ENCODE data around the gene HPCAL4.

Gene HPCAL4

GRCh38 chr1:39649636-39650185, 41.5 kb downstream of the HPCAL4 start:
- no peak for DNase-seq (ENCODE audit: low read depth in 2 of 2)

GRCh38 chr1:39648496-39648895, 42.7 kb downstream of the HPCAL4 start:
- no peak for DNase-seq (ENCODE audit: low read depth in 2 of 2)

GRCh38 chr1:39647247-39647646, 44.0 kb downstream of the HPCAL4 start:
- DNase-seq (ENCODE audit: low read depth in 2 of 2) = no peak

GRCh38 chr1:39646232-39647081, 44.8 kb downstream of the HPCAL4 start:
- DNase-seq (ENCODE audit: low read depth in 2 of 2) = no peak

- no peak for DNase-seq (ENCODE audit: low read depth in 2 of 2)
These were observed 45.7 kb downstream of the HPCAL4 start for GRCh38 chr1:39645411-39646043.

GRCh38 chr1:39643705-39644104, 47.5 kb downstream of the HPCAL4 start:
- DNase-seq (ENCODE audit: low read depth in 2 of 2) = no peak

GRCh38 chr1:39642796-39643195, 48.4 kb downstream of the HPCAL4 start:
- DNase-seq (ENCODE audit: low read depth in 2 of 2) = no peak

GRCh38 chr1:39640861-39641260, 50.4 kb downstream of the HPCAL4 start:
- DNase-seq (ENCODE audit: low read depth in 2 of 2) = no peak

- peak; percentile 59 to 64 for DNase-seq (ENCODE audit: low read depth in 2 of 2)
These were observed 51.7 kb downstream of the HPCAL4 start, which contains the start of gene HEYL for GRCh38 chr1:39639305-39640130. Gene HEYL, minus strand, starts transcription at chr1:39639643. Its CDS starts 18 bp downstream, at chr1:39639625.

- DNase-seq (ENCODE audit: low read depth in 2 of 2) = no peak
These were observed 52.3 kb downstream of the HPCAL4 start for GRCh38 chr1:39638965-39639304.

GRCh38 chr1:39637361-39637760, 53.9 kb downstream of the HPCAL4 start:
- no peak for DNase-seq (ENCODE audit: low read depth in 2 of 2)

GRCh38 chr1:39635871-39636210, 55.4 kb downstream of the HPCAL4 start:
- no peak for DNase-seq (ENCODE audit: low read depth in 2 of 2)

GRCh38 chr1:39635205-39635870, 55.9 kb downstream of the HPCAL4 start:
- no peak for DNase-seq (ENCODE audit: low read depth in 2 of 2)

GRCh38 chr1:39633422-39633821, 57.8 kb downstream of the HPCAL4 start:
- no peak for DNase-seq (ENCODE audit: low read depth in 2 of 2)

- no peak for DNase-seq (ENCODE audit: low read depth in 2 of 2)
These were observed 58.4 kb downstream of the HPCAL4 start for GRCh38 chr1:39632682-39633417.

GRCh38 chr1:39632323-39632681, 58.9 kb downstream of the HPCAL4 start:
- no peak for DNase-seq (ENCODE audit: low read depth in 2 of 2)

GRCh38 chr1:39631361-39632322, 59.6 kb downstream of the HPCAL4 start:
- peak in 1 of 2 donors; percentile 18 for DNase-seq (ENCODE audit: low read depth in 2 of 2)

GRCh38 chr1:39628807-39629350, 62.4 kb downstream of the HPCAL4 start:
- no peak for DNase-seq (ENCODE audit: low read depth in 2 of 2)
